HT1080 (cell line): Measurements from ENCODE around the gene MAN2A1. TPM values are rescaled to one million over a fixed set of nuclear protein-coding genes. Genes with fewer than 3 reads are reported as not detected.
"Not testable (repeated sequence)": the region's sequence is repeated elsewhere in the genome, so short reads cannot be mapped to it uniquely, and the experiment has no call there.

Experiments
- DNase-seq: peaks from one replicate; pipeline ENCODE4 v3.0.0-alpha.2; 2015; ENCODE audit warnings: low read depth
- total RNA-seq: library from RNA; depleted of rRNA; stranded (reverse); fragments of >200 nt; shearing (Covaris generic); gene quantifications from 2 replicates; pipeline ENCODE4 v1.2.3, GENCODE V29; 2014

MAN2A1 gene
- total RNA-seq, 1 experiment from 2014 or later: 26.4 TPM

DNA sequence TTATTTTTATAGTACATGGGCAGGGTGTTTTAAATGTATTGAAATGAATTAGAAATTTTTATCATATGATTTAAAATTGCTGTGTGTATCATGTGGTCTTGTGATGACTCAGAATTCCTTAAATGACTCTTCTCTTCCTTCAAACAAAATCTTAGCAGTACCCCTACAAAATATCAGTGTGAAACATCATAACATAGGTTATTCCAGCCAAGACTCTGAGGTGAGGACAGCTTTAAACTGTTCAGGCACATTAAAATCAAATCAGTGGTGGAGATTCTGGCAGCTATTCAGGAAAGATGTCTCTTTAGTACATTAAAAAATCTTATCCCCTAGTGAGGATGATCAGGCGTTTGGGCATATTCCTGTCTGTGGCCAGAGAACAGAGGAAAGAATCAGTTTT, 174.0 kb downstream of the MAN2A1 start:
- DNase-seq: peak; percentile 6

GRCh38 chr5:109865637-109866036, 175.9 kb downstream of the MAN2A1 start:
- DNase-seq: peak; percentile 97

DNA sequence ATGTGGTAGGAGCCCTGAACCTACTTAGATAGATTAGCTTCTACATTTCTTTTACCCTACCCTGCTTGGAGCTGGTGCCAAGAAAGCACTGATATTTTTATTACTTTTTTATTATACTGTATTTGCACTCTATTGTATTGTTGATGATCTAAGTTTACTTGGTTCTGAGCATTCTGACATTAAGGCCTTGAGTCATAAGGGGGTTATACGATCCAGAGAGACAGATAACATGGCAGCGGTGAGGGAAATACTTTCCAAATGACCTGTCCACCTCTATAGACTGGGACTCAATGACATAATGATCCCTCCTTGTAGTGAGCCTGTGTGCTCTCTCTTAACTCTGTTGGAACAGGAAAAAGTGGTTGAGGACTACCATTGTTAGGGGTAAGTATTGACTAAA, 176.3 kb downstream of the MAN2A1 start:
- DNase-seq: peak; percentile 85

- DNase-seq: peak; percentile 56
These were observed 179.0 kb downstream of the MAN2A1 start for GRCh38 chr5:109868737-109869136.

DNA sequence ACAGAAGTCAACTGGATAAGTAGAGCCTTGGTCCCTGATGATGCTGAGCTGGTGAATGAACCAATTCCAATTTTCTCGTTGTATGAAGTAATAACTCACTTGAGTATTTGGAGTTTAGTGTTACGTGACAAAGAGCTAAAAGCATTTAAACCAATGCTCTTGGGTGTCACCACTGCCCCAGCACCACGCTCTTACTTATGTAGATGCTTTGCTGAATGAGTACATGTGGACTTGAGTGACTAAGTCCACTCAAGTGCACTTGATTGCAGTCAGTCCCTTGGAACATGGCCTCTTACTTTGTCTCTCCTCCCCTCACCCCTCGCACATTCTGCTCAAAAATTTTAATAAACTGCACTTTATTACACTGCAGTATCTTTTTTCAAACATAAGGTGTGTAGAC, 184.0 kb downstream of the MAN2A1 start:
- no peak for DNase-seq

- no peak for DNase-seq
These were observed 184.4 kb downstream of the MAN2A1 start for GRCh38 chr5:109874108-109874507.

DNA sequence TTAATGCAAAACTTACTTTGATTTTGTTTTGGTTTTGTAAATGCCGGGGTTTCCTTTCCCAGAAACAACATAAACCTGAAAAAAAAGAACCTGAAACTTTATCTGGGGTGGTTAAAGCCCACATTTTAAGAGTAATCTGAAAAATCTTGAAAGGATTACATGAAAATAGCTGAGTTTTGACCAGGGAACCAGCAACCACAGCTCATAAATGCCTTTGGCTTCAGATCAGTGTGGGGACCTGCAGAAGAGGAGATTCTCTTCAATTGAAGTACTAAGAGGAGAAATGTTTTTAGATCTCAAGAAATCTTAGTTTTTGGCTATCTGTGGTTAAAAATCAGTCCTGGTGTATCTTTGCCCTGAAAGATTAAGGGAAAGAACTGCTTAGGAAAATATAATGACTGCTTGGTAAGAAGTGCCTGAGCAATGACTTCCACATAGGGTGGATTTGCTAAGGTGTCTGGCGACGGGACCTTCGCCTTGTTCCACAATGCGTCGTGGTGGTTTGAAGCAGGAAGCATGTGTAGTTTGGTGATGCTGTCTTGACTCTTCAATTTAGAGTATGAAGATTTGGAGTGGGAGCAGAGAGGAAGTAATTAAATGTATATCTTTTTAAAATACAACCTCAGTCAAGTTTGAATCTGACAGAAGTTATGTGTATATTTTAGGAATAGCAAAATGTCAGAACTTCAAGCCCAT, 186.5 kb downstream of the MAN2A1 start:
- DNase-seq: no peak

DNA sequence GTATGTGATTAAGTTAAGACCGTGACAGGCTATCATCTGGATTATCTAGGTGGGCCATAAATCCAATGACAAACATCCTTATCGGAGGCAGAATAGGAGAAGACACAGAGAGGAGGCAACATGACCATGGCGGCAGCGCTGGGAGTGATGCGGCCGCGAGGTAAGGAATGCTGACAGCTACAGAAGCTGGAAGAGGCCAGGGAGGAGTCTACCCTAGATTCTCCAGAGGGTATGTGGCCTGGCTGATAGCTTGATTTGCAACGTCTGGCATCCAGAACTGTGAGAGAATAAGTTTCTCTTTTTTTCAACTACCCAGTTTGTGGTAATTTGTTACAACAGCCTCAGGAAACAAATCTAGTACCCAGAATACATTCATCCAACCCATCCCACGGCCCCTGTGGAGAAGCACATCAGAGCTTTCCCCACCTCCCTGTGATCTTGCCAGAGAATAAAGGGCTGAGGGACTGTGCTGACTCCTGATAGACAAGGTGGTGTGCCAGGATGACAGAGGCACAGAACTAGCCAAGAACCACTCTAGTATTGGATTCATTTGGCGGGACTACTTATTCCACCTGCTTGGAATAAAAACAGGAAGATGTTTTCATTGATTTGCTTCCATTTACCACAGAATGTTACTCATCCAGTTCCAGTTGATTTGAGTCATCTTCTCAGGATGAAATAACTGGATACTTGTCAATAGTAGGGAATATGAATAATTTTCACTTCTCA, 187.4 kb downstream of the MAN2A1 start:
- DNase-seq: peak; percentile 84

- DNase-seq: peak; percentile 77
These were observed 187.9 kb downstream of the MAN2A1 start for GRCh38 chr5:109877670-109878045.

DNA sequence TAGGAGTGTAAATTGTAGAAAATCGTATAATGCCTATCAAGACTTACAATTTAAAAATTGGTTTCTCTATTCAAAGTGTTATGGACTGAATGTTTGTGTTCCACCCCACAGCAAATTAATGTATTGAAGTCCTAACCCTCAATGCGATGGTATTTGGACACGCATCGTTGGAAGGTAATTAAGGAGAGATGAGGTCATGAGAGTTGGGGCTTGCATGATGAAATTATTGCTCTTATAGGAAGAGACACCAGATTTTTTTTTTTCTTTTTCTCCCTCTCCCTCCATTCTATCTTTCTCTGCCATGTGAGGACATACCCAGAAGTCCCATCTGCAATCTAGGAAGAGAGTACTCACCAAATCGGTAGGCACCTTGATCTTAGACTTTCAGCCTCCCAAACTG, 189.2 kb downstream of the MAN2A1 start:
- DNase-seq: no peak

DNA sequence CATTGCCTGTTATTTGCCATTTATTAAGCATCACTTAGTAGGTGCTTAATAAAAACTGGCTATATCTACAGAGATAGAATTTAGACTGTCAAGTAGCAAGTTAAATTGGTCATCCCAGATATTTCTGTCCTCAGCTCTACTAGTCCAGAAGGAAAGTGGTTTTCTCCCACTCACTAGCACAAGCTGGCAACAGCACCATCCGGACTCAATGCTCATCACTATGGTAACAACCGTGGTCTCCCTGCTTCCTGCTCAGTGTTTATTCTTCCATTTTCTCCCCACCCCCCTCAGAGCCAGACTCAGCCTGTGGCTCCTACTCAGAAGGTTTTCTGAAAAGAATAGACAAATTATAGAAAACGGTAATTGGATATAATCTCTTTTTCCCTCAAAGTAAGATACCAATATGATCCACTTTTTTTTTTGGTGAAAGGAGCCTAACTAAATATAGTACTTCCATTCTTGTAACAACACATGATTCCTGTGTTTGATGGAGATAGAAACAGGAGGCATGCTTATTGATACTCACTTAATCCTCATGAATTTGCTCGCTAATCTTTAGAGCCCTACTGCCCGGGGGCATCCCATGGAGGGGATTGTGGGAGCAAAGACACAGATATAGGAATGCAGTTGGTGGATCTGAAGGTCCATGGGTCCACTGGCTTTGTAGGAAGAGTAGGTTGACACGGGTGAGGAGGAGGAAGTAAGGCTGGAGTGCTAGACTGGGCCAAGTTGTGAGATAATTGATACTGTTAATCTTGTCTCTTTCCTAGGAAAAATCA, 191.4 kb downstream of the MAN2A1 start:
- peak; percentile 61 for DNase-seq

DNA sequence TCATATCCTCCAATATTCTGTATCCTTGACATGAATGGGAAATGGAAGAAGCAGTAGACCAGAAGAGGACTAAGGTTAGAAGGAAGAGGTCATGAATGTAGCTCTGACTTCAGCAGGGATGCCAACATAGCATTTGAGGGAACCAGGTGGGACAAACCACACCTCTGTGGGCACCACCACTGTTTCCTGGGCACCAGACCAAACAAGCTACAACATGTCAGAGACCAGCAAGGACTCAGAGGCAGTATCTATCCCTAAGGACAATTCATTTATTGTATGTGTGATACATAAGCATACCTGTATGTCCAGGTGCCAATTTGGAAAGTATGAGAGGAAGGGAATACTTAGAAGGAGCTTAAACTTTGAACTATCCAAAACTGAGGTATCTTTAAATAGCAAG, 192.8 kb downstream of the MAN2A1 start:
- no peak for DNase-seq

DNA sequence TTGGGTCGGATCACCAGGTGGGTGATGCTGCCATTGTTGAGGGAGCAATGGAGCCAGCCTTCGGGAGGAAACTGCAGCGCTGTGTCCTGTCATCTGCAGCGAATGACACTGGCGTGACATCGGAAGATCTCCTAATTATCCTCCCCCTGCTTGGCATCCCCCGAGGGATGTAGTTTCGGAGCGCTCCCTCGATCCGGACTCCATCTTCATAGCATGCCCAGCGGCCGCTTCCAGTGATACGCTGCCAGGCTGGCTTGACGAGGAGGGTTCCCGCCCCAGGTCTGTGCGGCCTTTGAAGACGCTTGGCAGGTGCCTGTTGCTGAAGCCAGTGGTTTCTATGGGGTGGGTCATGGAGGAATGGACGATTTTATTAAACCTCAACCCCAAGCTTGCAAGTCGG, 194.9 kb downstream of the MAN2A1 start:
- DNase-seq: no peak

DNA sequence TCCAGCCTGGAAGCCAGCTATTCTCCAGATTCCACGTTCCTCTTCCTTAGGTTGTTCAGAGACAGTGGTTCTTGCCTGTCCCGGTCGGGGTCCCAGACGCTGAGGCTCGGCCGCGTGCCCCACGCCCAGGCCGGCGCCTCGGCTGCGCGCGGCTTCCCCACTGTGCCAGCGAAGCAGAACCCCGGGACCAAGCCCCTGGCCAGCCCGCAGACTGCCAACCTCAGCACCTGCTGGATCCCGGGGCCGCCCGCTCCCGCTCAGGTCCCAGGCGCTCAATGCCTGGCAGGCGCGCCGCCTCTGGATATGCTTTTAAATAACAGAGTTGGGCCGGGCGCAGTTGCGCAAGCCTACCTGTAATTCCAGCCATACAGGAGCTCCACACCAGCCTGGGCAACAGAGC, 195.5 kb downstream of the MAN2A1 start:
- DNase-seq: no peak

GRCh38 chr5:109888989-109889388, 199.3 kb downstream of the MAN2A1 start:
- DNase-seq: no peak

DNA sequence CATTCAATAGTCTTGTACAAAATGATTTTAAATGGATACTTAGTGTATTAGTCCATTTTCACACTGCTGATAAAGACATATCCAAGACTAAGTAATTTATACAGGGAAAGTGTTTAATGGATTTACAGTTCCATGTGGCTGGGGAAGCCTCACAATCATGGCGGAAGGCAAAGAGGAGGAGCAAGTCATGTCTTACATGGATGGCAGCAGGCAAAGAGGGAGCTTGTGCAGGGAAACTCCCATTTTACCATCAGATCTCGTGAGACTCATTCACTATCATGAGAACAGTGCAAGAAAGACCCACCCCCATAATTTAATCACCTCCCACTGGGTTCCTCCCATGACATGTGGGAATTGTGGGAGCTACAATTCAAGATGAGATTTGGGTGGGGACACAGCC, 203.5 kb downstream of the MAN2A1 start:
- DNase-seq: not testable (repeated sequence)

- DNase-seq: no peak
These were observed 208.8 kb downstream of the MAN2A1 start for GRCh38 chr5:109898269-109899162.

GRCh38 chr5:109899163-109899535, 209.4 kb downstream of the MAN2A1 start:
- no peak for DNase-seq

- DNase-seq: no peak
These were observed 210.7 kb downstream of the MAN2A1 start for GRCh38 chr5:109900461-109900860.

GRCh38 chr5:109900911-109901627, 211.3 kb downstream of the MAN2A1 start:
- peak; percentile 64 for DNase-seq

DNA sequence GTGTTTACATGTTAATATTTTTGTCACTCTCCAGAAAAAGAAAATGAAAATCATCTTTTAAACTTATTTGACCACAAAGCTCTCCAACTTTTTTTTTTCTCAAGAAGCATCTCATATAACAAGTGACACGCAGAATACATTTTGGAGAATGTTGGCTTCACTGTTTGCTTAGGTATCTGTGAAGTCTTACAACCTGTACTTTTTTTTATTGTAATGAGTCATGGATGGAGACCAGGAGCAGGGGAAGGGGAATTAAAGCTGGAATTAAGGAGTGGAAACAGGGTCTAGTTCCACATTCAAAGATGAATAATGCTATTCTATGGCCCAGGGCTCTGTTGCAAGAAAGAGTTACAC, 211.9 kb downstream of the MAN2A1 start:
- DNase-seq: no peak
